Left lobe of liver (tissue), 2 donors: ENCODE measurements around the gene RSU1. TPM values are rescaled to one million over a fixed set of nuclear protein-coding genes. Genes with fewer than 3 reads are reported as not detected.
"Not testable (repeated sequence)": the region's sequence is repeated elsewhere in the genome, so short reads cannot be mapped to it uniquely, and the experiment has no call there.

ENCODE experiments used
- ATAC-seq: fragments of 200-7000 bp; cut with Tn5 transposase; one replicate; pipeline ENCODE4 v1.9.1; 2020; ENCODE audit warnings: mild to moderate bottlenecking, moderate library complexity
- DNase-seq: peaks from one replicate; pipeline ENCODE4 v3.0.0-alpha.2; 2020; ENCODE audit warnings: low spot score
- total RNA-seq: library from RNA; stranded (reverse); gene quantifications from one replicate; pipeline ENCODE4 v1.2.1, GENCODE V29; 2021
- donor health status: DM: no; HTN: no; CAD: no; lungs with moderate emphysema.
- donor health status: DM: no; HTN: yes; CAD: no.

RSU1 gene
- total RNA-seq, 1 donor from 2014 or later, result 22.6 TPM

- ATAC-seq (no peak), DNase-seq (no peak)
Observed at GRCh38 chr10:16788125-16788524, 29.1 kb downstream of the RSU1 start.

DNA sequence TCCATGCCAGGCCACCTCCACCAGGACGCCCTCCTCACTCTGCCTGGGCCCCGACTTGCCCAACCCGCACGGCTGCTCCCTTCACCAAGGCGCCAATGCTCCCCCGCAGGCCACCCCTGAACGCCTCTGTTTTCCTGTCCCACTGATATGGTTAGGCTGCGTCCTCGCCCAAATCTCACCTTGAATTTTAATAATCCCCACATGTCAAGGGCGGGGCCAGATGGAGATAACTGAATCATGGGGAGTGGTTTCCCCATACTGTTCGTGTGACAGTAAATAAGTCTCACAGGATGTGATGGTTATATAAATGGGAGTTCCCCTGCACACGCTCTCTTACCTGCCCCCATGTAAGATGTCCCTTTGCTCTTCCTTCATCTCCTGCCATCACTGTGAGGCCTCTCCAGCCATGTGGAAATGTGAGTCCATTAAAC lies 29.8 kb downstream of the RSU1 start:
- ATAC-seq, result no peak
- no peak for DNase-seq

DNA sequence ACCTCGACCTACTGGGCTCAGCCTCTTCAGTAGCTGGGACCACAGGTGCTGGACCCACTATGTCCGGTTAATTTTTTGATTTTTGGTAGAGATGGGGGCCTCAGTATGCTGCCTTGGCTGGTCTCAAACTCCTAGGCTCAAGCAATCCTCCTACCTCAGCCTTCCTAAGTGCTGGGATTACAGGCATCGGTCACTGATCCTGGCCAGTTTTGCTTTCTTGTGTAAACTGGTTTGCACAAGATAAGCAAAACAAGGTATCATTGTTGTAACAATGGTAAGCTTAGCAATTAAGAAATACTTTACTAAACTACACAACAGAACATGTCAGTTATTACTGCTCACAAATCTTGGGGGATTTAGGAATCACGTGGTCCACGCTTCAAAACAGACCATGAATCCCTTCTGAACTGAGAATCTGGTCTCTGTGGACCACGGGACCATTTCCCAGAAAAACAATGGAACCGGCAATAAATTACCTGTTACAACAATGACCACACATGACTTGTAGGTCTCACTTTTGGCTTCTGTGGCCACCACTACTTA lies 36.8 kb downstream of the RSU1 start:
- DNase-seq (no peak), ATAC-seq (no peak)

DNA sequence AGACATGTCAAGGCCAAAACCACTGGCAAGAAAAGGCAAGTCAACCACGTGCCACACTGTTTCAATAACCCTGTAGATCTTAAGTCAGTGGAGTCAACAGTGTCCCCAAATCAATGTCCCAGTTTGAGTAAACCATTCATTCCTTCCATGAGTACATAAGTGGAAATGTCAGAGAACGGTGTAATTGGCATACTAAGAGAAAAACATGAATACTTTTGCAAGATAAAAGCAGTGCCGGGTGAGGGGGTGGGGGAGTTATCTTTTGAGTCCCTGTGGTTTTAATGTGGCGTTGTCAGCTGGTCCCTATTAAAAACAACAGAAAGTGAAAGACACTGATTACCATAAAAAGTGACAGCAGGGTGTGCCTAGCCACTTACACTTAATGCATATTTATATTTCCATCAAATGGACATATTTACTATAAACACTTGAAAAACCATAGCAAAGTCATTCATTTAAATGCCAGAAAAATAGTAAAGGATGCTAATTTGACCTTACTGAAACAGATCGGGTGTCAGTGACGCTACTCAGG lies 37.8 kb downstream of the RSU1 start:
- ATAC-seq, result no peak
- DNase-seq, result no peak

GRCh38 chr10:16777473-16778370 lies 39.5 kb downstream of the RSU1 start:
- DNase-seq (peak; percentile 48), ATAC-seq (peak; percentile 92)

DNA sequence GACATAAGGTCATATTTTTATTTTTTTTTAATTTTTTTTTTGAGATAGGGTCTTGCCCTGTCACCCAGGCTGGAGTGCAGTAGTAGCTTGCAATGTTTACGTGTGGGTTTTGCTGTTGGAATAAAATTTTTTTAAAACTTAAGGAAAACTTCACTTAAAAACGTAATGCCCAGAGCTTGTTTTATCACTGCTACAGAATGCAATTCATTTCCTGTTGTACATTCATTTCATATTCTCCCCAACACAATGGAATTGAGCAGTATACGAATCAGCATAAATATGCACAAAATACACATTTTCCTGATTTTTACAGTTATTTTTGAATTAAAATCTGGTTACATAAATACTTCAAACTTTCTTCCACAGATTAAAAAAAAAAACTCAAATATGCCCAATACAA lies 40.3 kb downstream of the RSU1 start:
- no peak for ATAC-seq
- DNase-seq, result no peak

- DNase-seq, result no peak
- ATAC-seq, result no peak
Observed at GRCh38 chr10:16773334-16773733, 43.9 kb downstream of the RSU1 start.

GRCh38 chr10:16770670-16771069 lies 46.6 kb downstream of the RSU1 start:
- no peak for ATAC-seq
- no peak for DNase-seq

GRCh38 chr10:16770141-16770540 lies 47.1 kb downstream of the RSU1 start:
- ATAC-seq (no peak), DNase-seq (no peak)

- ATAC-seq, result no peak
- no peak for DNase-seq
Observed at GRCh38 chr10:16769331-16769730, 47.9 kb downstream of the RSU1 start.

DNA sequence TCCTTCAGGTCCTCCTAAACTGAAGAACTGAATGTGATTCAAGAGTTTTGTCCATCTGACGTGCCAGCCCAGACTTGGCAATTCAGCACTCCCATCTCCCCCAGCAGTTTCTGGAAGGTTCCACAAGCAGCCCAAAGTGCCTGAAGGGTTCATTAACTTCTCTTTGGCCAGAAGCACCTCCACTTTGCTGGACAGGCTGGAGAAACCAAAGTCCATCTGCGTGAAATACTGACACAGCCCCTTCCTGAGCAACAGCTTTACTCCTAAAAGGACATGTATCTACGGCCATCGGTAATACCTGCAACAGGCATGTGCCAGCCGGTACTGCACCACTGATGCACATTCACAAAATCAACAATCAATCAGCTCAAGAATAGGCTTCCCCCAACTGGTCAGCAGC lies 48.5 kb downstream of the RSU1 start:
- peak; percentile 31 for ATAC-seq

GRCh38 chr10:16765509-16766375 lies 51.5 kb downstream of the RSU1 start:
- ATAC-seq (no peak), DNase-seq (no peak)

More for the DNA sequence above, 48.5 kb downstream of the RSU1 start:
- no peak for DNase-seq

- no peak for ATAC-seq
- DNase-seq, result no peak
Observed at GRCh38 chr10:16761300-16761699, 55.9 kb downstream of the RSU1 start.

DNA sequence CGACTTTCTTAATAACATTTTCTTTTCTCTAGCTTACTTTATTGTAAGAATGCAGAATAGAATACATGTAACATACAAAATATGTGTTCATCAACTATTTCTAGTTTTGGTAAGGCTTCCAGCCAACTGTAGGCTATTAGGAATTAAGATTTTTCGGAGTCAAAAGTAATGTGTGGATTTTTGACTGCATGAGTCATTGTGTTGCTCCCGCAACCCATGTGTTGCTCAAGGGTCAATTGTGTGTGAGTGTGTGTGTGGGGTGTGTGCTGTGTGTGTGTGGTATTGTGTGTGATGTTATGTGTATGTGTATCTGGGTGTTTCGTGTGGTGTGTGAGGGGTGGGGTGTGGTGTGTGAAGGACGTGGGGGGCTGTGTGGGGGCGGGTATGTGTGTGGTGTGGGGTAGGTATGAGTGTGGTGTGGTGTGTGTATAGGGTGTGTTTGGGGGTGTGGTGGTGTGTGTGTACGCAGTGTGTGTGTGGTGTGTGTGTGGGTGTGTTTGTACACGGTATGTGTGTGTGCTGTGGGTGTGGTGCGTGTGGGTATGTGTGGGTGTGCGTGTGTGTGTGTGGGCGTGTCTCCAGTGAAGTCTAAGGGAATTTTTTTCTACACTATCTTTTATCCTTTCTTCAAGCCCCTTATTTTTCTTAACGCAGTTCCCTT lies 60.5 kb downstream of the RSU1 start:
- DNase-seq (no peak), ATAC-seq (no peak)

DNA sequence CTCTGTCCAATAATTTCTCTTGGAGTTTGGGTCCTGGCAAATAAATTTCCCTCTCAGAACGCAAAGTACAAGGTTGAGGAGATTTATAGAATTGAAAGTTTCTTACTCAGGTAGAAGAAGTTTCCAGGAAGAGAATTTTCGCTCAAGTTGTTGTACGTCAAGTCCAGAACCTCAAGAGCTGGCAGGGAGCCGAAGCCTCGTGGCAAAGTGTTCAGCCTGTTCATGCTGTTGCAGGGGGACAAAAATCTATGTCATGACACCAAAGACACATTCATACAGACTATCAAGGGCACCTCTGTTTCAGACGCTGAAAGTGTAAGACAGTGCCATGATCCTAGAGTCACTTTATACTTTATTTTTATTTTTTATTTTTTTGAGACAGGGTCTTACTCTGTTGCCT lies 62.5 kb downstream of the RSU1 start:
- ATAC-seq (no peak), DNase-seq (no peak)

- not testable (repeated sequence) for ATAC-seq, DNase-seq
Observed at GRCh38 chr10:16752849-16753248, 64.4 kb downstream of the RSU1 start.

DNA sequence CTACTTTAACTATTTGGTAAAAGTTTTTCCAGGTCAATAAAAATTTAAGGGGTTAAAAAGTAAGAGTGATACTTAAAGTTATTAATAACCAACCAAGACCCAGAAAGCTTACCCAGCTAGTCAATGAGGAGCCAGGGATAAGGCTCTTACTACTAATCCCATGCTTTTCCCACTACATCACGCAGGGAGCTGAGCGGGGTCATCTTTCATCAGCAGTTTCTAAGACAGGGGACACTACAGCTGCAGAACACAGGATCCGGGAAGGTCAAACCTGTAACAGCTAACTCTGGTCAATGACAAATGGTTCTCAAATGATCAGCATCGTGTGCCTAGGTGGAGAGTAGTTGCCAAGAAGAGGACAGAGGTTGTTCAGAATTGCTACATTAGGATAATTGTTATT lies 65.1 kb downstream of the RSU1 start:
- ATAC-seq, result no peak
- no peak for DNase-seq

- ATAC-seq, result no peak
- no peak for DNase-seq
Observed at GRCh38 chr10:16751244-16751643, 66.0 kb downstream of the RSU1 start.

DNA sequence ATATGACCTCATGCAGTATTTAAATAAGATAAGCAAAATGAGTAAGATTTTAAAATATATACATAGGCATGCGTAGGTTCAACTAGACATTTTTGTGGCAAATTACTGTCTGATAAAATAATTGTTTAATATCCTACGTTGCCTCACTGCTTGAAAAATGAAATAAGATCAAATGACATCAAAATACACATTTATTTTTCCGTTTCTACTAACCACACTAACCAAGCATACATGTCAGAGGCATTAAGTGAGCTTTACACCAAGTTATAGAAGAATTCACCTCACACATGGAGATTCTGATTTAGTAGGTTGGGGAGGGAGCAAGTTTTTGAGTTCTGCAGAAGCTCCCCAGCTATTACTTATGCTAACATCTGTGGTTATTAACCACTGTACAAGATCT lies 66.8 kb downstream of the RSU1 start:
- DNase-seq (no peak), ATAC-seq (no peak)

- no peak for DNase-seq
- ATAC-seq, result no peak
Observed at GRCh38 chr10:16748749-16749148, 68.5 kb downstream of the RSU1 start.

DNA sequence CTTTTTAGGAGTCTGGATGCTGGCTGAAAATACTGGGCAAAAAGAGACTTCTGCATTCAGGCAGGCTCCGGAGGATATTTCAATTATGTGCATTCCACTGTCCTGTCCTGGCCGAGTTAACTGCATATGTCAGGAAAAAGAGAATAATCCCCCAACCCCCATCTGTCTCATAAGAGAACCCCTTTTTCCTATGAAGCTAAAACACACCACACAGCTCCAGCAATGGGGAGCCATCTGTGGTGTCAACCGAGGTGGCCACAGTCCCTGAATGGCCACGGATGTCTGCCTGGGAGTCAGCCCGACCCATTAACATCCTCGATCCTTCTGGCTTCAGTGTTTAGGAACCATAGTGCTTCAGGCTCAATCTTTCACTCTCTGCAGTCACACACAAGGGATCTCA lies 70.4 kb downstream of the RSU1 start:
- ATAC-seq (no peak), DNase-seq (no peak)
